ENCODE data around the gene WDPCP. TPM values are rescaled to one million over a fixed set of nuclear protein-coding genes. Genes with fewer than 3 reads are reported as not detected.
"Not testable (repeated sequence)": the region's sequence is repeated elsewhere in the genome, so short reads cannot be mapped to it uniquely, and the experiment has no call there.

WDPCP gene
- total and polyA plus RNA-seq, 7 donors = 0.60 to 35.5 (median 14.0) TPM

DNA sequence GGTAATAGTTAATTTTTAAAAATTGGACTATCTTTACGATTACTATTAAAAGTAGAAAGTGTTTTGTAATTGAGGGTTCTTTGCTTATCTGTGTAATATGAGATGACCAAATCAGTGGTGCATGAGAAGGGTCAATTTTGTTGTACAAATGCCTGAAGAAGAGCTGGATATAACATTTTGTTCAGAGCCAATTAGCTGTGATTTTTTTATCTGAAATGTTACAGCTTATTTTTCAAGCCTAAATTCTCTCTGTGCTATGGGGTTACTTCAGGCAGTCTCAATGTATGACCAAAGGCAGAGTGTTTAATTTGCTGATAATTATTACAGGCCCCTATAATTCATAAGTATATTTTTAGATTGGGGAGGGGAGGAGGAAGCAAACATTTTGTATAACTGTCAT, 495.9 kb downstream of the WDPCP start:
- Histone ChIP-seq H3K36me3 (no peaks in the 10 kb centered on the region), H3K27me3 (no peaks in the 10 kb centered on the region), H3K4me3 (no peak overlapping the region), H3K9me3 (no peaks in the 10 kb centered on the region), H3K4me1 (no peaks in the 10 kb centered on the region), H3K27ac (no peak overlapping the region)
- TF ChIP-seq EP300 (IDR thresholded peaks at IDR 0.05) (no peak), POLR2A (IDR thresholded peaks at IDR 0.05) (no peak)
- 86 to 93% methylated on average over 1 of the region's 1 CpG for WGBS, 2 donors
- no peak for DNase-seq
- intact Hi-C loops (cut with DNase I) = no loop called here

- DNase-seq = no peak
- no peaks in the 10 kb centered on the region for H3K36me3 ChIP-seq
- no peaks in the 10 kb centered on the region for H3K9me3 ChIP-seq
- no peak overlapping the region for H3K4me3 ChIP-seq
- intact Hi-C loops (cut with DNase I) = no loop called here
- no peaks in the 10 kb centered on the region for H3K4me1 ChIP-seq
- no peaks in the 10 kb centered on the region for H3K27me3 ChIP-seq
- 21 to 60% methylated on average over 1 of the region's 1 CpG for WGBS, 2 donors
- TF ChIP-seq POLR2A (IDR thresholded peaks at IDR 0.05) = no peak
- TF ChIP-seq POLR2AphosphoS5 (IDR thresholded peaks at IDR 0.05) = no peak
- TF ChIP-seq EP300 (IDR thresholded peaks at IDR 0.05) = no peak
- TF ChIP-seq CTCF (IDR thresholded peaks at IDR 0.05) = no peak
- H3K27ac ChIP-seq = no peak overlapping the region
Measured at GRCh38 chr2:63086687-63087086, 501.6 kb downstream of the WDPCP start.

GRCh38 chr2:63081404-63081803, 506.9 kb downstream of the WDPCP start:
- no peaks in the 10 kb centered on the region for H3K9me3 ChIP-seq
- no peak overlapping the region for H3K4me3 ChIP-seq
- no peak overlapping the region for H3K27ac ChIP-seq
- no peaks in the 10 kb centered on the region for H3K4me1 ChIP-seq
- TF ChIP-seq POLR2A (IDR thresholded peaks at IDR 0.05) = no peak
- TF ChIP-seq EP300 (IDR thresholded peaks at IDR 0.05) = no peak
- TF ChIP-seq CTCF (IDR thresholded peaks at IDR 0.05) = no peak
- TF ChIP-seq POLR2AphosphoS5 (IDR thresholded peaks at IDR 0.05) = no peak
- 65 to 77% methylated on average over 4 of the region's 4 CpGs for WGBS, 2 donors
- H3K27me3 ChIP-seq = peaks cover 0 to 6% (median 0%) of the 10 kb centered on the region in 3 donors
- intact Hi-C loops (cut with DNase I) = no loop called here
- H3K36me3 ChIP-seq = no peaks in the 10 kb centered on the region
- no peak for DNase-seq

GRCh38 chr2:63078852-63079606, 509.2 kb downstream of the WDPCP start:
- Histone ChIP-seq H3K4me1 (no peaks in the 10 kb centered on the region), H3K4me3 (no peak overlapping the region), H3K27me3 (peaks cover 0 to 6% (median 0%) of the 10 kb centered on the region in 3 donors), H3K27ac (no peak overlapping the region), H3K36me3 (no peaks in the 10 kb centered on the region), H3K9me3 (no peaks in the 10 kb centered on the region)
- no peak for DNase-seq
- 56 to 71% methylated on average over 4 of the region's 4 CpGs for WGBS, 2 donors
- intact Hi-C loops (cut with DNase I) = no loop called here
- no peak for TF ChIP-seq POLR2AphosphoS5 (IDR thresholded peaks at IDR 0.05)
- no peak for TF ChIP-seq CTCF (IDR thresholded peaks at IDR 0.05)
- no peak for TF ChIP-seq EP300 (IDR thresholded peaks at IDR 0.05)
- no peak for TF ChIP-seq POLR2A (IDR thresholded peaks at IDR 0.05)

DNA sequence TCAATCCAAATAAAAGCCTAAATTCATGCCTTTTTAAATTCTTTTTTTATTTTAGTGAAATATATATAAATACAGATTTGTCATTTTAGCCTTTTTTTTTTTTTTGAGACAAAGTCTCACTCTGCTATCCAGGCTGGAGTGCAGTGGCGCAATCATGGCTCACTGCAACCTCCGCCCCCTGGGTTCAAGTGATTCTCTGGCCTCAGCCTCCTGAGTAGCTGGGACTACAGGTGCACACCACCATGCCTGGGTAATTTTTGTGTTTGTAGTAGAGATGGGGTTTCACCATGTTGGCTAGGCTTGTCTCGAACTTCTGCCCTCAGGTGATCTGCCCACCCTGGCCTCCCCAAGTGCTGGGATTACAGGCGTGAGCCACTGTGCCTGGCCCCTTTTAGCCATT, 513.9 kb downstream of the WDPCP start:
- H3K4me1 ChIP-seq; H3K4me3 ChIP-seq; intact Hi-C loops (cut with DNase I); H3K27me3 ChIP-seq; H3K36me3 ChIP-seq; H3K9me3 ChIP-seq; H3K27ac ChIP-seq; DNase-seq: not testable (repeated sequence)
- 87 to 94% methylated on average over 4 of the region's 4 CpGs for WGBS, 2 donors

GRCh38 chr2:63073994-63074393, 514.3 kb downstream of the WDPCP start:
- no peak for DNase-seq
- Histone ChIP-seq H3K4me3 (no peak overlapping the region), H3K9me3 (no peaks in the 10 kb centered on the region), H3K27ac (no peak overlapping the region), H3K36me3 (no peaks in the 10 kb centered on the region), H3K27me3 (peaks cover 0 to 6% (median 3%) of the 10 kb centered on the region in 3 donors), H3K4me1 (no peaks in the 10 kb centered on the region)
- intact Hi-C loops (cut with DNase I) = no loop called here
- 67 to 81% methylated on average over 3 of the region's 3 CpGs for WGBS, 2 donors
- TF ChIP-seq EP300 (IDR thresholded peaks at IDR 0.05) = no peak
- no peak for TF ChIP-seq CTCF (IDR thresholded peaks at IDR 0.05)
- no peak for TF ChIP-seq POLR2AphosphoS5 (IDR thresholded peaks at IDR 0.05)
- TF ChIP-seq POLR2A (IDR thresholded peaks at IDR 0.05) = no peak
